Measurements from ENCODE around the gene ATP6V0A1.
"Not testable (repeated sequence)": the region's sequence is repeated elsewhere in the genome, so short reads cannot be mapped to it uniquely, and the experiment has no call there.

Gene ATP6V0A1

DNA sequence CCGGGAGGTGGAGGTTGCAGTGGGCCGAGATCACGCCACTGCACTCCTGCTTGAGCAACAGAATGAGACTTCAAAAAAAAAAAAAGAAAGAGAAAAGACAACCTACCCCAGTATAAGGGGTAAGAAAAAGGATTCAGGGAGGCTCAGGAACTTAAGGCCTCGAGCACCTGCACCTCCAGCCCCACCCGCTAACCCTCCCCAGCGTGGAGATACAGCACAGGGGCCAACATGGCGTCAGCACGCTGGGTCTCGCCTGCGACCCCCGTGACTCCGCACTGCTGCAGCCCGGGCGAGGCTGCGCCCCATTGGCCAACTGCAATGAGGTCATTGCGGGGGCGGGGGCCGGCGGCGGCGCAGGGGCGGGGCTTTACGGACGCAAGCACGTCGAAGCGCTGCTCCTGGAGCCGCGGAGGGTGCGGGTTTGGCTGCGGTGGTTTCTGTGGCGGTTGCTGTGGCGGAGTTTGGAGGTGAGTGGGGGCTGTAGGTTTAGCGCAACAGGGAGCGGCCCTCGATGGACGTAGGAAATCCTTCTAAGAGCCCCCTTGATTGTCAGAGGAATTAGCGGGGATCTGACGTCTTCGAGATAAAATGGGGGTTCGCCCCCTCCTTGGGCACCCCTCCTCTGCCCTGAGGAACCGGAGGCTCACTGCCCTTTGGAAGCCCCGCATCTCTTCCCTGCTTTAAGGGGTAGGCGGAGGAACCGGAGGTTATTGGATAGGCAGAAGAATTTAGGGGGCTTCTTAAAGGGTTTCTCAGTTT lies at the start of gene ATP6V0A1:
Gene ATP6V0A1 (plus strand): TSS at position 382 of the 759 bp plus-strand sequence. CDS start 2,017 bp downstream, outside the sequence.
- peak; percentile 90 for DNase-seq (ENCODE audit: low read depth)

DNA sequence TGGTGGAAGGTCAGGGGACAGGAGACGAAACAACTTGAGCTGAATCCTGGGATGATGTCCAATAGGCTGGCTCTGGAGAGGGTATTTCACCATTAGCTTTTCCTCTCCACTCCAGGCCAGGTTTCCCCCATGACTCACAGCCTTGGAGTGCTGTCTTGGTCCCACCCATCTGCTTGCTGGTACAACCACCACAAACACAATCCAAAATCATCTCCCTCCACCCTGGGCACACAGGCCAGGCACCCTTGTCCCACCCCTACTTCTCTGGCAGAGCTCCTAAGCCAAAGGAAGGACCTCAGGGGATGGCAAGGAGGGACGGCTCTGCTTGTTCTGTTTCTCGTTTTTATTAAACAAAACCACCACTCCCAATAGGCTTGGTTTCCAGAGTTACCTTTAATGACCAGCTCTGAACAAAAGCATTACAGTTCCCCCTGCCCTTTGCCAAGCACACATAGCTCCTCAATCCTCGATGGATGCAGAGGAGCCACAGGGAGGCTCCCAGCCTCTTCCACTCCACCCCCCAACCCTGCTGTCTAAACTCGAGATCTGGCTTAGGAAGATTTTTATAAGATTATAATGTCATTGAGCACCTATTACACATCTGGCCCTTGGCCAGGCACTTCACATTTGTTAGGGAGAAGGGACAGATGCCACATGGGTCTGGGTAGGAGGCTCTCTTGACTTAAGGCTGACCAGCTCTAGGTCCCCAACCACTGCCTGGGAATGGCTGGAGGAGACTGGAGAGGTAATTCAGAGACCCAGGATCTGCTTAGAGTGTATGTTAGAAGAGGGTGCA lies 49.0 kb upstream of the ATP6V0A1 start:
- peak; percentile 91 for DNase-seq (ENCODE audit: low read depth)

DNA sequence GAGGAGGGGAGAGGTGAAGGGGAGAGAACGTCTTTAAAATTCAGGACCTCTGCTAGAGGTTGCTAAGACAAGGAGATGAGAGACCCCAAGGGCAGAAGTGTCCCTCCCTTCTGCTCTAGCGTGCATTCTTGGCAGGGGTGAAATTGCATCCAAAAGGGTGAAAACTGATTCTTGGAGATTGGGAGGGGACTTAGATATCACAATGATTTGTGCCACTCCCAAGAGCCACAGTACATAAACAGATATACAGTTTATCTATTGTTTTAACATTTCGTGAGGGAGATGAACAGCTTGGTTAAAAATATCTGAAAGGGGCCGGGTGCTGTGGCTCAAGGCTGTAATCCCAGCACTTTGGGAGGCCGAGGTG lies 48.4 kb upstream of the ATP6V0A1 start:
- no peak for DNase-seq (ENCODE audit: low read depth)

DNA sequence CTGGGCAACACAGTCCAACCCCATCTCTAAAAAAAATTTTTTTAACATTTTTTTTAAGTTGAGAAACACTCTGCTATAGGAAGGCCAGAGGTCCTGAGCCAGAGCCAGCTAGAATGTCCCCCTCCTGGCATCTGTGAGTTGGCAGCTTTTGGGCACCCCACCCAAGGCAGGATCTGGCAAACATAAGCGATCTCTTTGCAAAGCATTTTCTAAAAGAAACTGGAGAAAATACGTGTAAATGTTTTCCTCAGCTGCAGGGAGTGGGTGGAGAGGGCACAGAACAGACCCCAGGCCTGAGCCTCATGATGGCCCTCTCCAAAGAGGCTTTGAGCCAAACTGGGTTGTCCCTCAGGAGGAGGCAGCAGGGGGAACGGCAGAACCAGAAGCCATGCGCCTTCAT lies 47.3 kb upstream of the ATP6V0A1 start:
- no peak for DNase-seq (ENCODE audit: low read depth)

DNA sequence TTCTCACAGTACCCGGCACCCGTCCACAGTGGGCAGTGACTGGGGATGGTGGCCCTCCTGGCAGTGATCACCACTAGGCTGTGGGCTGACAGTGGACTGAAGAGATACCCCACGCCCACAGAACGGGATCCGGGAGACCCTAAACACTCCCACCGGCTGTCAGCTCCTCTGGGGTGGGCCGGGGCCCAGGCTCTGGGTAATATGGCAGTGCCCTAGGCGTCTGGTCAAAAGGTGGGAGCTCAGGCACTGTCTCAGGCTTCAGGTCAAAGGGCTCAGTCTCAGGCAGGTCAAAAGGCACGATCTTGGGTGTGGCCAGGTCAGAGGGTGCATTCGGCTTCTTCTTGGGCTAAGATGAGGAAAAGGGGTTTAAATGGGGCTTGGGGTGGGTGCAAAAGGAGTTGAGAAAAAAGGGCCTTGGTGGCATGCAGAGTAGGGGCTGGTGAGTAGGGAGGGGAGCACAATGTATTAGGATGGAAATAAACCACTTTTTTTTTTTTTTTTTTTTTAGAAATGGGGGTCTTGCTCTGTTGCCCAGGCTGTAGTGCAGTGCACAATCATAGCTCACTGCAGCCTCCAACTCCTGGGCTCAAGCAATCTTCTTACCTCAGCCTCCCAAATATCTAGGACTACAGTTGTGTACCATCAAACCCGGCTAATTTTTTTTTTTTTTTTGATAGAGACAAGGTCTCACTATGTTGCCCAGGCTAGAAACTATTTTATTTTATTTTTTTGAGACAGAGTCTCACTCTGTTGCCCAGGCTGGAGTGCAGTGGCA lies 46.6 kb upstream of the ATP6V0A1 start:
- no peak for DNase-seq (ENCODE audit: low read depth)

DNA sequence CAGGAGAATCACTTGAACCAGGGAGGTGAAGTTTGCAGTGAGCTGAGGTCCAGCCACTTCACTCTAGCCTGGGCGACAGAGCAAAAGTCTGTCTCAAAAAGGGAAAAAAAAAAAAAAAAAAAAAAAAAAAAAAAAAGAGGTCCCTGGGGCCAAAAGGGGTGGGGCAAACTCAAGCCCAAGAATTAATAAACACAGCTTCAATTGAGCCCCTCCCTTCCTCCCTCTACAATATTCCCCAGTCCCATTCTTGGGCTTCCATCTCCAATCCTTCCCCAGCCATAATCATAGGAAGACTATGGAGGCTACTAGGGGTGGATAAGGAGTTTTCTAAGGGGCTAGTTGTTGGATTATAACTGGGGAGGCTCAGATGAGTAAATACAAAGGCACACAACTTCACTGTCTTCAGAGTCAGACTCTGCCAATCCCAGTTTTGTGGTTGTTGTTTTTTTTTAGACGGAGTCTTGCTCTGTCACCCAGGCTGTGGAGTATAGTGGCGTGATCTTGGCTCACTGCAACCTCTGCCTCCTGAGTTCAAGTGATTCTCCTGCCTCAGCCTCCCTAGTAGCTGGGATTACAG lies 45.1 kb upstream of the ATP6V0A1 start:
- DNase-seq (ENCODE audit: low read depth): peak; percentile 42

DNA sequence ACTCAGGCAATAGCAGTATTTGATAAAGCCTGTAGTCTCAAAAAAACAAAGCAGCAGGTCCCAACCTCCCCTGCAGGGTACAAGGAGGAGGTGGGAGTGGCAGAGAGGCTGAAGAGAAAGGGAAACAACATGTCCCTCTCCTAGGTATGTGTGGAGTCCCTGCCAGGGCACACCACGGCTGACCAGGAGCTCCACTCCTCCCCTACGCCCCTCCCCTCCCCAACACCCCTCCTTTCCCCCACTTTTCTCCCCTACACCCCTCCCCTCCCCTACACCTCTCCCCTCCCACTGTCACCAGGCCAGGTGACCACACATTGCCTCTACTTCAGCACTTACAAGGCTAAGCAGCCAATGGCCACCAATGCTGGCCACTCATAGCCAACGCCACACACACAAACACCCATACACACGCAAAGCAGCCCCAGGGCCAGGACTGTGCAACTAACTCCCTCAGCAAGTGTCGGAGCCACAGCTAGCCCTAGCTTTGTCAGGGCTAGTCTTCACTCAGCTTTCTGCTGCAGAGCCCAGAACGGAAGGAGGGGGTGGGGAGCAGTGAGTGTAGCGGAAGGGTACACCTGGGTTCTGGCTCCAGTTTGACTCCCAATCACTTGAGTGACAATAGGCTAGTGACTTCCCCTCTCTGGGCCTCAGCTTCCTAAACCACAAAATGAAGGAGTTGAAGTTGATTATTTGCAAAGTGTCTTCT lies 43.8 kb upstream of the ATP6V0A1 start:
- no peak for DNase-seq (ENCODE audit: low read depth)

DNA sequence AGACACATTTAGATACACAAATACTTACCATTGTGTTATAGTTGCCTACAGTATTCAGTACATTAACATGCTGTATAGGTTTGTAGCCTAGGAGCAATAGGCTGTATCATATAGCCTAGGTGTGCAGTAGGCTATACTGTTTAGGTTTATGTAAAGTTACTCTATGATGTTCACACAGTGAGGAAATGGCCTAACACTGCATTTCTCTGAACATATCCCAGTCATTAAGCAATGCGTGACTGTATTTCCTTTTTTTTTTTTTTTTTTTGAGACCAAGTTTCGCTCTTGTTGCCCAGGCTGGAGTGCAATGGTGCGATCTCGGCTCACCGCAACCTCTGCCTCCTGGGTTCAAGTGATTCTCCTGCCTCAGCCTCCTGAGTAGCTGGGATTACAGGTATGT lies 40.7 kb upstream of the ATP6V0A1 start:
- DNase-seq (ENCODE audit: low read depth): not testable (repeated sequence)

DNA sequence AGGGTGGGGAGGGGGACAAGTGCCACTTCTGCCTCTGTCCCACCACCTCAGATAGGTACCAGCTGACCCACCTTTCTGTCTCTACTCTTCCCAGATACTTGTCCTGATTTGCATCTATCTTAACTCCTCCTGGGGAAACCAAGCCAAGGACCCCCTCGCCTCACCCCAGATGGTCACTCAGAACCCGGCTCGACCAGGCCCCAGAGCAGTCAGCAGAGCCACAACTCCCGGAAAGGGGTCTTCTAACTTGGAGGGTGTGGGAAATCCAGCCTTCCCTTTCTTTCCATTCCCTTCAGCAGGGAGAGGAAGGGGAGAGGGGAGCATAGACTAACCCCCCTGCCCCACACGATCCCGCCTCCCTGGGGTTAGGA lies 37.6 kb upstream of the ATP6V0A1 start:
- DNase-seq (ENCODE audit: low read depth): no peak

DNA sequence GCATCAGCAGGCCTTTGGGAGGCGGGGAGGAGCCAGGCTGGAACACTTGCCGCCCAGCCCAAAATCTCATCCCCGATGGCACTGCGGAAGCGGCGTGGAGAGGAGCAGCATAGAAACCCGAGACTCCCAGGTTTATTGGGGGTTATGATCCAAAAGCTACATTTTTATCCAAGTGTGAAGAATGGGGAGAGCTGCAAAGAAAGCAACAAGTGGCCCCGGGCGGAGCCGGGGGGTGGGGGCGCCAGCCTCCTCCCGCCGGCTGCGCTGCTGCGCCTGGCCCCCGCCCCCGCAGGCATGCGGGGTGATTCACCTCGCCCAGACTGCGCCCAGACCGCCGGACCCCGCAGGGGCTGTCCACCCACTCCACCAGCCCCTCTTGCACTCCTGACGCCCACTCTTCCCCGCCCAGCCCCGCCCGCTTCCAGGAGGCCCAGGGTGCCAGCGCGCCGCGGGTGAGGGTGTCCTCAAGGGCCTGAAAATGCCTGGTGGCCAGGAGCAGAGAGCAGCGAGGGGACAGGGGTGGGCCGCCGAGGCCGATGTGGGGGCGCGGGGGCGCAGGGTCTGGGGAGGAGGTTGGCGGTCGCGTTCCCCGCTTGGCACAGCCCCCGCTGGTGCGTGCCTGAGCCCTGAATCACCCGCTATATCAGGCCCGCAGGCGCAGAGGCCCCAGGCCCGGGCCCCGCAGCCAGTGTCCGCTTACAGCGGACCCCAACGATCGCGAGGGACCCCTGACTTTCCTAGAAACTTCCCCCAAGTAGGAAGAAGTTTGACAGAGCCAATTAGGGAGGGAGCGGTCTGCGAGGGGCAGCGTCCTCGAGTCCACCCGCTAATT lies 37.0 kb upstream of the ATP6V0A1 start:
- DNase-seq (ENCODE audit: low read depth): peak; percentile 90

DNA sequence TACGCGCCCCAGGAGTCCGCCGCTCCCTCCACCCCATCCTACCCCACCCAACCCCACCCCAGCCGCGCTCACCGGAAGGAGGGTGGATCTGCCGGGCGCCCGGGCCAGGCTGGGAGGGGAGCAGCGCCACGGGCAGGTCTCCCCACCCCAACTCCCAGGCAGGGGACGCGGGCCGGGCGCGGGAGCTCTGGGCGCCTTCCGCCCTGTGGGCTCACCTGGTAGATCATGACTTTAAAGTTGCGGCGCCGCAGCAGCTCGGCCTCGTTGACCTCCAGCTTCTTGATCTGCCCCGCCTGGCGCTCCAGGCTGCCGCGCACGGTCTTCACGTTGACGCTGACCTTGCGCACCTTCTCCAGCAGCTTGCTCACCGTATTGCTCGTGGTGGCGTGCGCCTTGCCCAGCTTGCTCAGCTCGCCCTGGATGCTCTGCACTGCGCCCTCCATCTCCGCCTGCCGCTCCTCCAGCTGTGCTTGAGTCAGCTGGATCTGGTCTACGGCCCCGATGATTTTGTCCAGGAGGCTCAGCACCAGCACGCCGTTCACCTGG lies 36.2 kb upstream of the ATP6V0A1 start:
- peak; percentile 63 for DNase-seq (ENCODE audit: low read depth)

DNA sequence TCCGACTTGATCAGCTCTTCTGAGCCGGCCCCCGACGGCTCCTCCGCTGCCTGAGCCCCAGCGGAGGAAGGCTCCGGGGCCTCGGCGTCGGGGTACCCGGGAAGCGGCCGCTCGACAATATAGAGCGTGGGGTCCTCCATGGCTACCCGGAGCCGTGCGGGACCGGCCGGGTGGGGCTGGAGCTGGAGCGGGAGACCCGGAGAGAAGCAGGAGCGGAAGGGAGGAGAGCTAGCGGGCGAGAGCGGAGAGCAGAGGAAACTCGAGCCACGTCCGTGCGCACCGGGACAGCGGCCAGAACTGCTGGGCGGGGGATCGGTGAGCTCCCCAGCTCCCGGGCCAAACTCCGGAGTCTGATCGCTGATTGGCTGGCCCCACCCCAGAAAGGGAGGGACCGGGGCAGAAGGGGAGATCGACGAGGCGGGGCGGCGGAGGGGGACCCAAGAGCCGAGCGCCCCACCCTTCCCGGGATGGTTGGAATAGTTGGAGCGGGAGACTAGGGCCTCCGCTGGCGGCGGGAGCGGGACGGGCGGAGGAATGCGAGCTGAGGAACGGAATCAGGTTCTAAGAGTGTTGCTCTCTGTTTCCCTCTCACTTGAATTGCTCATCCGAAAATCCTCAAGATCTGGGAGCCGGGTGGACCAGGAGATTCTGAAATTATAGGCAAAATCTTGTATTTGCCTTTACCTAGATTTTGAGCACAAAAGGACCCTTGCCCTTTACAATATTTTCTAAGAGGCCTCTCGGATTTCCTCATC lies 35.5 kb upstream of the ATP6V0A1 start, which contains the start of gene CAVIN1:
Gene CAVIN1 (minus strand): TSS at position 299 of the 755 bp plus-strand sequence. CDS start 159 bp downstream, at position 140.
- peak; percentile 98 for DNase-seq (ENCODE audit: low read depth)

DNA sequence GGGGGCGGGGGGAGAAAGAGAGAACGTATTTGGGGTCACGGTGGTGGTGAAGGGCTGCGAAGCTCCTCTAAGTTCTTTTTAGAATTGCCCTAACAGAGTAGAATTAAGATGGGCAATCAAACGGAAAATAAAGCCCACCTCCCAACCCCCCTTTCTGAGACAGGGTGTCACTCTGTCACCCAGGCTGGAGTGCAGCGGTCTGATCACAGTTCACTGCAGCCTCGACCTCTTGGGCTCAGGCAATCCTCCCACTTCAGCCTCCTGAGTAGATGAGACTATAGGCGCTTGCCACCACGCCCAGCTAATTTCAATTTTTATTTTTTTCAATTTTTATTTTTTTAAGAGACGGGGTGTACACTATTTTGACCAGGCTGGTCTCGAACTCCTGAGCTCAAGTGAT lies 34.9 kb upstream of the ATP6V0A1 start:
- DNase-seq (ENCODE audit: low read depth): no peak

DNA sequence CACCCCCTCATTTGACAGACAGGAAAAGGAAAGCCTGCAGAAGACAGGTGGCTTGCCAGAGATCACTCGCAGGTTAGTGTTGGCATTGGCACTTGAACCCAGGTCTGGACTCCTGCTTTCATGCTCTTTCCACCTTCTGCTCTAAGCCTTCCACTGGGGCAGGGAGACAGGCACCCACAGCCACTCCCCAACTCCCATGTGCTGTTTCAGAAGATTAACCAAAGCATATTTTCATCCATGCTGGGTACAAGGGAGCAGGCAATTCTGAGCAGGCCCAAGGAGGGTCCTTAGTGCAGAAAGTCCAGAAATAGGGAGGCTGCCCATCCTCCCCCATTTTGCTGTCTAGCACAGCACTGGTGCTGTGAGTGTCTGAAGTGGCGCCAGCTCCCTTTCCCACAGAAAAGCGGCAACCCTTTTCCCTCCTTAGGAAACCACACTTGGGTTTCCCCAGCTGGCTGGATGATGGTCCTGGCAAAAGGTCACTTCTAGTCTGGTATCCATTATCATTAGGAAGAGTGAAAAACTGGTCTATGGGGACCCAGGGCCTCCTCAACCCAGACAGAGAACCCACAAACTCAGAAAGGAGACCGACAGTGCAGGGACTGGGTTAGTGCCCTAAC lies 33.6 kb upstream of the ATP6V0A1 start:
- DNase-seq (ENCODE audit: low read depth): no peak

DNA sequence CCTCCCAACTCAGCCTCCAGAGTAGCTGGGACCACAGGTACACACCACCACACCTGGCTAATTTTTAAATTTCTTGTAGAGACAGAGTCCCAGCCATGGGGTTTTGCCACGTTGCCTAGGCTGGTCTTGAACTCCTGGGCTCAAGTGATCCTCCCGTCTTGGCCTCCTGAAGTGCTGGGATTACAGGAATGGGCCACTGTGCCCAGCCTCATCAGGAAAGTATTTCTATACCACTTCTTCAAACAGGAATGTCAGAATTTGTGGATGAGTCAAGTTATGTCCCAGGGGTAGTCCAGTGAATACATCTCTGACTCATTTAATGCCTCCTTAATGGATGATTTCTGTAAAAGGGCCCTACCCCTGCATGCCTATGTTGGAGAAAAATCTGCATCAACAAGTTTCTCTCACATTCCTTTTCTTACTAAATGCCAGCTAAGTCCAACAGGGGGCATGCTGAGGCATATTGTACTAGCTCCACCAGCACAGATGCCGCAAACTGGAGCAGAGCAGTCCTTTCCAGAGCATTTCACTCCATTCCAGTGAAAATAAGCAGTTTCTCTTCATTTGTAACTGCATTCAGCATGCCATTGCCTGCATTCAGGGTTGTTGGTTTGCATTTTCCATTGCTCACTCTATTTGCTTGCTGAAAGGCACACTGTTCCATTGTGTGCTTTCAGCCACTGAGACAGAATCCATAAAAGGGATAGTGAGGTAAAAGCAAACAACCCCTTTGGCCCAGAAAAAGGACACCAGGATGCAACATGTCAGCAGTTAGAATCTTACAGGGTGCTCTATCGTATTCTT lies 30.3 kb upstream of the ATP6V0A1 start:
- DNase-seq (ENCODE audit: low read depth): peak; percentile 99

DNA sequence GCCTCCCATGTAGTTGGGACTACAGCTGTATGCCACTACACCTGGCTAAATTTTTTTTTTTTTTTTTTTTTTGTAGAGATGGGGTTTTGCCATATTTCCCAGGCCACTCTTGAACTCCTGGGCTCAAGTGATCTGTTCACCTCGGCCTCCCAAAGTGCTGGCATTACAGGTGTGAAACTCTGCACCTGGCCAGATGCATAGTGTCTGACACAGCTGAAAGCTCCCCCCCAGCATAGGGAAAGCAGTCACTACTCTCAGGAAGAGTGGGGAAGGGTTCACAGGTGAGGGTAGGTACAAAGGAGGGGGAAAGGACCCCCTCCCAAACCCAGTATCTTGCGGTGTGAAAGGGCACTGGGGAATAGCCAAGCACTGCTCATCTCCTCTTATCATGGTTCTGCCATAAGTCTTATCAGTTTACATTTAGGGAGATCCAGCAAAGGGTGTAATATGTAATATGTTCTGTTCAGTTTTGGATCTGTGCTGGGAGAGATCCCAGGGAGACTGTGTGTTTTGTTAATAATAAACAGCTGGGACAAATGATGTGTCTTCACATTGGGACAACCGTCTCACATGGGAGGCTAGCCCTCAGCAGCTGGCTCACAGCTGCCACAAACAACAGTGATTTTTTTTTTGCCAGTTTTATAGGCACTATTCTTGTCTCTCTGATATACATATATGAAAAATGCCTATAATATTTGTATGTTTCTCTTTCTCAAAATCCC lies 28.8 kb upstream of the ATP6V0A1 start:
- DNase-seq (ENCODE audit: low read depth): no peak

DNA sequence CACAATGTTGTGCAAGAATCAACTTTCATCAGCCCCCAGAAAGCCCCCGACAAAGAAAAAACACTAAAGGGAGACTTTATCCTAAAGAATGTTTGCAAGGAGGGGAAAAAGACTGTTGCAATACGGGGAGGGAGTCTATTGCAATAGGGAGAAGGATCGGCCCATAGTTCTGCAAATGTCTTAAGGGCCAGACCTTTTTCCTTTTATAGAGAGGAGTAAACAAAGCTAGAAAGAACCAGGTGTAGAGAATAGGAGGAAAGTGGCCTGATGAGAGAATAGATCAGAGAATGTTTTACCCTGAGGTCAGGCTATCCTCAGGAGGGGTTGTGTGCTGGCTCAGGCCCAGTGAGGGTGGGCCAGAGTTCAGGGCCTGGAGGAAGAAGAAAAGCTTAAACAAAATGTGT lies 26.9 kb upstream of the ATP6V0A1 start:
- no peak for DNase-seq (ENCODE audit: low read depth)

DNA sequence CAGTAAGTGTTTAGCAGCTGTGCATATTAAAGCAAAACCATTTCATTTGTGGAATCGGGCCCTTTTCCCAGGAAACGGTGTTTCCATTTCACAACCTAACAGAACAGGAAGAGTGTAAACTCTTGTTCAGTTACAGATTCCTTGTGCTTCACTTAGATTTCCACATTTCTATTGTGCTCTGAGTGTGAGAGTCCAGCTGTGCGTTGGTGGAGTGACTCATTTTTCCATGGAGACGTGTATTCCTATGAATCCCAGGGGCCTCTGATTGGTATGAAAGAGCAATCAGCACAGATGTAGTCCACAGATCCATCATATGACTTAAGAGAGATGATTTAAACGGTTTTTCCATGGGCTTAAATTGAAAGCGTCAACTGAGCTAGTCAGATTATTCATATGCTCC lies 22.3 kb upstream of the ATP6V0A1 start:
- peak; percentile 87 for DNase-seq (ENCODE audit: low read depth)
